Panc1 (cell line): ENCODE data around the gene SPATA18.

Experiments used
- CTCF ChIP-seq: fragments of 450-650 bp; IDR thresholded peaks from 2 replicates; pipeline ENCODE4 v1.5.1; 2017; ENCODE audit warnings: mild to moderate bottlenecking
- POLR2AphosphoS5 ChIP-seq: IDR thresholded peaks from 2 replicates; pipeline ENCODE4 v1.6.1; 2012; ENCODE audit warnings: mild to moderate bottlenecking, low read depth, low read length, moderate library complexity
- SIN3A ChIP-seq: IDR thresholded peaks from 2 replicates; pipeline ENCODE4 v1.6.1; 2012; ENCODE audit warnings: low read depth, mild to moderate bottlenecking, low read length, moderate library complexity, borderline replicate concordance; ENCODE audit not compliant: insufficient read depth
- TCF7L2 ChIP-seq: IDR thresholded peaks from 2 replicates; pipeline ENCODE4 v1.6.1; 2011; ENCODE audit warnings: mild to moderate bottlenecking, low read depth, low read length, inconsistent platforms
- TF ChIP-seq, protein P1 (sequence below), 2 experiments: IDR thresholded peaks; 2 replicates each; pipeline ENCODE4 v1.6.1; 2011 to 2012; ENCODE audit warnings: low read depth in 2 of 2, control low read depth in 1 of 2, low read length in 1 of 2, mild to moderate bottlenecking in 1 of 2, moderate library complexity in 1 of 2; ENCODE audit not compliant: insufficient read depth in 1 of 2

DNA sequence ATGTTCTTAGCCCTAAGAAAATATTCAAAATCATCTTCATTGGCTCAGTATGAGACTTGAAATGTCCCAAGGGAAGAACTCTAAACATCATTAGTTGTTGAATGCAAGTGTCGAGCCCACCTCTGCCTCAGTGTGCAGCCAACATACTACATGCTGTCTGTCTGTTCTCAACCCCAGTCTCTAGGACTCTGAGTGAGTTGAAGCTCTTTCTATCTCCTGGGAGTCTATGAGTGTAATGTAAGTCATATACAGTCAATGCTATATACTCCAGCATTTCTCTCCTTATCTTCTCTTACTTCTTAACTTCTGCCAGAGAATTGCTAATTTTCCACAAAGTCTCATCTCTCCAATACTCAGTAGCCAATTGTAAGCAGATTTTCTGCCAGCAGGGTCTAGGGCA lies 61.3 kb downstream of the SPATA18 start:
- TF ChIP-seq CTCF (no peak), POLR2AphosphoS5 (no peak), TCF7L2 (no peak), SIN3A (no peak)
- TF ChIP-seq, protein P1, sequence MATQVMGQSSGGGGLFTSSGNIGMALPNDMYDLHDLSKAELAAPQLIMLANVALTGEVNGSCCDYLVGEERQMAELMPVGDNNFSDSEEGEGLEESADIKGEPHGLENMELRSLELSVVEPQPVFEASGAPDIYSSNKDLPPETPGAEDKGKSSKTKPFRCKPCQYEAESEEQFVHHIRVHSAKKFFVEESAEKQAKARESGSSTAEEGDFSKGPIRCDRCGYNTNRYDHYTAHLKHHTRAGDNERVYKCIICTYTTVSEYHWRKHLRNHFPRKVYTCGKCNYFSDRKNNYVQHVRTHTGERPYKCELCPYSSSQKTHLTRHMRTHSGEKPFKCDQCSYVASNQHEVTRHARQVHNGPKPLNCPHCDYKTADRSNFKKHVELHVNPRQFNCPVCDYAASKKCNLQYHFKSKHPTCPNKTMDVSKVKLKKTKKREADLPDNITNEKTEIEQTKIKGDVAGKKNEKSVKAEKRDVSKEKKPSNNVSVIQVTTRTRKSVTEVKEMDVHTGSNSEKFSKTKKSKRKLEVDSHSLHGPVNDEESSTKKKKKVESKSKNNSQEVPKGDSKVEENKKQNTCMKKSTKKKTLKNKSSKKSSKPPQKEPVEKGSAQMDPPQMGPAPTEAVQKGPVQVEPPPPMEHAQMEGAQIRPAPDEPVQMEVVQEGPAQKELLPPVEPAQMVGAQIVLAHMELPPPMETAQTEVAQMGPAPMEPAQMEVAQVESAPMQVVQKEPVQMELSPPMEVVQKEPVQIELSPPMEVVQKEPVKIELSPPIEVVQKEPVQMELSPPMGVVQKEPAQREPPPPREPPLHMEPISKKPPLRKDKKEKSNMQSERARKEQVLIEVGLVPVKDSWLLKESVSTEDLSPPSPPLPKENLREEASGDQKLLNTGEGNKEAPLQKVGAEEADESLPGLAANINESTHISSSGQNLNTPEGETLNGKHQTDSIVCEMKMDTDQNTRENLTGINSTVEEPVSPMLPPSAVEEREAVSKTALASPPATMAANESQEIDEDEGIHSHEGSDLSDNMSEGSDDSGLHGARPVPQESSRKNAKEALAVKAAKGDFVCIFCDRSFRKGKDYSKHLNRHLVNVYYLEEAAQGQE (IDR thresholded peaks at IDR 0.05; ENCODE audit: insufficient read depth in 1 of 2, low read depth in 2 of 2, low read length in 1 of 2), result no peak
